KG1 (cell line): ENCODE measurements around the gene WDR20.
A peak's percentile ranks its signal among the peaks of the same experiment; 100 is the strongest.

Experiments
- DNase-seq: peaks from one replicate; lab custom pipeline; 2025; lab: John Stamatoyannopoulos, UW

WDR20 gene

GRCh38 chr14:102219316-102219715 is 79.6 kb downstream of the WDR20 start:
- no peak for DNase-seq

DNA sequence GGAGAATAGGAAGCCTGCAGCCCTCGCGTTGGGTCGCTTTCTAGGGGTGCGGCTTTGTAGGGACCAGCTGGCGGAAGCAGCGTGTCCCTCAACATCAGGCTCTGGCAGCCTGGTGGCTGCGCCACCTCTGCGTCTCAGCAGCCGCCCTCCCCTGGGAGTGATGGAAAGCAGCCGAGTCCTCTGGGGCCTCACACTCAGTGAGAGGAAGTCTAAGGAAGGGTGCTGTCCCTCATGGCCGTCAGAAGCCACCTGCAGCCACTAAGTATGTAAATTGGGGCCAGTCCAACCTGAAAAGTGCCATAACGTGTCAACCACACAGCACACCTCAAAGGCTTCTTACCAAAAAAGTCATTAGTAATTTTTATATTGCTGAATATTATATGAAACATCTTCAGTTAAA is 80.3 kb downstream of the WDR20 start:
- DNase-seq: no peak

- DNase-seq: no peak
Measured at GRCh38 chr14:102221026-102221425, 81.3 kb downstream of the WDR20 start.

DNA sequence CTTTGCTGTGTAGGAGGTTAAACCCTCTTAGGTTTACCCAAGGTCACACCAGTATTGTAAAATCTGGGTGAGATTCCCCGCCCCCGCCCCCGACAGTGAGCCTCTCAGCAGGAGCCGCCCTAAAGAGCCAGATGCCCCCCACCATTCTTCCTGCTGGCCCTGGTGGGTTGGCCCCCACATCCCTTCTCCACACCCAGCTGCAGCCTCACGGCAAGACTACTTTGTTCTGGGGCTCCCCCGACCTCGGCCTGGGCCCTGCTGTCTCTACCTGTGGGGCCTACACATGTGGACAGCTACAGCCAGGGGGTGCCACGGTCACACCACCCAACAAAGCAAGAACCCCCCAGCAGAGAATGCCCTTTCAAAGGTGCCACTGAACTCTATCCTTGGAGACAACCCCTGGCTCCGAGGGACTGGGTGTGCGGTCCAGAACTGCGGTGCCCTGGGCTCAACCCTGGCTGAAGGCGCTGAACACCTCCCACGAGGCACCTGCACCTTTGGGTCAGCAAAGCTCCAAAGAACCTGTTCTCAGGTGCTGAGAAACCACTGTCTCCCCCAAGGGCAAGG is 82.4 kb downstream of the WDR20 start:
- no peak for DNase-seq

DNA sequence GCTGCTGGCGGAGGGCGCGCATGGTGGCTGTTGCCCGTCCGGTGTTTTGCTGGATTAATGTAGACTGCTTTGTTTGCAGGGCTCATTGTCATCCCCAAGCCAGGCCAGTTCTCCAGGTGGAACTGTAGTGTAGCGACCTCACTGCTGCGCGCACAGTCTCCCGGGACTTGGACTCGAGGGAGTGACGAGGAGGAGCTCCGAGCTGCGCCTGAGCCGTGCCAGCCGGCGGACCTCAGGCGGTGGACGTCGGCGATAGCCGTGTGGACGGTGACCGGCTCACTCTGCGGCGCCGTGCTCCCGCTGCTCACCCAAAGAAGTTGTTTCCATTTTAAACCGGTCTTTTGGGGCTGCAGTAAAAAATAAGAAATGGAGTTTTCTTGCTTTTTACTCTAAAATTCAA is 83.1 kb downstream of the WDR20 start:
- no peak for DNase-seq

DNA sequence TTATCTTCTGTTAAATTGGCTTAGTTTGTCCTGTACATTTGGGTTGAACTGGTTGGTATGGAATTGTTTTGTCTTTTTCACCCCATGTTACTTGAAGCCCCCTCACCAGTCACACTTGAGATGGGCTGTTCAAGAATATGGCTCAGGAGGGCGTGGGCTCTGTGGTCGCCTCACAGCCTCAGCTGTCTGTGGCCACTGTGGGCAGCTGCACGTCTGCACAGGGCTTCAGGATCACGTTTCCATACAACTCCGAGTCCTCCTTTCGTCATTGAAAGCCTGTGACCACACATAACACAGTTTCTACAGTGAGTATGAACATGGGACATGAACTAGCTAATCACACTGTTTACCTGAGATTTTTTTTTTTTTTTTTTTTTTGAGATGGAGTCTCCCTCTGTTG is 84.0 kb downstream of the WDR20 start:
- no peak for DNase-seq

- no peak for DNase-seq
Measured at GRCh38 chr14:102225386-102225785, 85.7 kb downstream of the WDR20 start.

- DNase-seq: no peak
Measured at GRCh38 chr14:102225936-102226335, 86.2 kb downstream of the WDR20 start.

DNA sequence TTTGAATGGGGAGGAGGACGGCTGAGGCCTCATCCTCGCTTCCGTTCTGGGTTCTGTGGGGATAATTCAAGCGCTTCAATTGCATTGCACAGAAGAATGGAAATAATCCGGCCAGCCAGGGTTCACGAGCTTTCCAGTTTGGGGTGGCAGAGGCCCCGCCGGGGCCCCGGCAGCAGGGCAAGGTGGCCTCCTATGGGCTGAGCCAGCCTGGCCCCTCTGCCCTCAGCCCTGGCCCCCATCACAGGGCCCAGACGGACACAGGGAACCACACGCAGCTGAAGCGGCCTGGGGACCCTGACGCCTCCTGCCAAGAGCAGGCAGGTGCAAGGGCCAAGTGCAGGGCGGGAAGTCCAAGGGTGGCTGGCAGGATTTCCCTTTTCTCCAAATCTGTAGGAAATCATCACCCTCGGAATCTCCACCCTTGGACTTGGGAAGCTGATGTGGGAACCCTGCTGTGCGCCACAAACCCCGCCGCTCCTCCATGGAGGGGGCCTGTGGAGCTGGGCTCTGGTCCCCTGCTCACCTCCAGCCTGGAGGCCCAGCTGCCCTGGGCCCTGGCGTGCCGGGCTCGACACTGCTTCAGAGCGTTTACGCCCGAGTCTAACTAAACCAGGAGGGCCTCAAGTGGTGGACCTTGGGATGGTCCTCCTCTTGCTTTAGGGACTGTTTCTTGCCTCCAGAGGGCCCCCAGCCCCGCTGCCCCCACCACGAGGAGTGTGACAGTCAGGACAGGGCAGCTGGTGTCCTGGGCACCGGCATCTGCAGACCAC is 86.8 kb downstream of the WDR20 start:
- no peak for DNase-seq

DNA sequence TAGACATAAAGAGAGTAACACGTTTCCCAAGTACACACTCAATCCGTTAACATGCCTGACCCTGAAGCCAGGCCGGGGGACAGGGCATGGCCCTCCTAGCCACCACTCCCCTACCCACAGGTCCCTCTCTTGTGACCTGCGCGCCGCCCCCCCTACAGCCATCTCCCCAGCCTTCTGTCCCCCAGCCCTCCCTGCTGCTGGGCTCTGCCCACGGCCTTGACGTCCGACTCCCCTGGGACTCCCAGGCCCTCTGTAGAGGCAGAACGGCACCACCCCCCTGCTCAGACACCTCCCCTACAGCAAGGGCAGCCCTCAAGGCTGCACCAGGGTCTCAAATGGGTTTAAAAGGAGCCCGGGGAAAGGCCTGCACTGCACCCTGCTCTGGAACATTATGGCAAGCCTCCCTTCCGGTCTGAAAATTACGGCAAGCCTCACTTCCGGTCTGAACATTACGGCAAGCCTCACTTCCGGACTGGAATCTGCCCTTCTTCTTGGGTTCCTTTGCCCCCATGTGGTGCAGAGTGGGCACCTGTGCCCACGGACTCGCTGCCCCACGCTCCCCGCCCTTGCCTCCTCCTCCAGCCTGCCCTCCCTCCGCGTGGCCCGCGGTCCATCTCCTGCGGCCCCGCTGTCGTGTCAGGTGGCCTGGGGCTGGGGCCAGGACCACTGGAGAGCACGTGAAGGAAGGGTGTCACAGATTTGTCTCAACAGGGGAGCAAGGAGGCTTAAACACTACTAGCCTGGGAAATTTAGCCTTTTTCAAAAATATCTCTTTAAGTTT is 87.7 kb downstream of the WDR20 start:
- no peak for DNase-seq

GRCh38 chr14:102229071-102229738 is 89.5 kb downstream of the WDR20 start:
- DNase-seq: no peak

DNA sequence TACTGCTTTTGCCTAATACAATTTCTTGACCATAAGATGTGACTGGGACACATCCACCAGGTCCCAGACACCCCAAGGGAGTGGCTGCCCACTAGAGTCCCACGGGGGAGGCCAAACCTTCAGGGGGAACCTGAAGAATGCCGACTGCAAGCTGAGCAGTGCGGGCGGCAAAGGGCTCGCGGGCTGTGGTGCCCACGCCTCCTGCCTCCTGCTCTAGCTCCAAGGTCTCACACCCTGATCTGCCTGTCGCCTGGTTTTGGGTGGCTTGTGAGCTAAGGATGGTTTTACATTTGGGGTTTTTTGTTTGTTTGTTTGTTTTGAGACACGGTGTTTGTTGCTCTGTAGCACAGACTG is 90.0 kb downstream of the WDR20 start:
- no peak for DNase-seq

DNA sequence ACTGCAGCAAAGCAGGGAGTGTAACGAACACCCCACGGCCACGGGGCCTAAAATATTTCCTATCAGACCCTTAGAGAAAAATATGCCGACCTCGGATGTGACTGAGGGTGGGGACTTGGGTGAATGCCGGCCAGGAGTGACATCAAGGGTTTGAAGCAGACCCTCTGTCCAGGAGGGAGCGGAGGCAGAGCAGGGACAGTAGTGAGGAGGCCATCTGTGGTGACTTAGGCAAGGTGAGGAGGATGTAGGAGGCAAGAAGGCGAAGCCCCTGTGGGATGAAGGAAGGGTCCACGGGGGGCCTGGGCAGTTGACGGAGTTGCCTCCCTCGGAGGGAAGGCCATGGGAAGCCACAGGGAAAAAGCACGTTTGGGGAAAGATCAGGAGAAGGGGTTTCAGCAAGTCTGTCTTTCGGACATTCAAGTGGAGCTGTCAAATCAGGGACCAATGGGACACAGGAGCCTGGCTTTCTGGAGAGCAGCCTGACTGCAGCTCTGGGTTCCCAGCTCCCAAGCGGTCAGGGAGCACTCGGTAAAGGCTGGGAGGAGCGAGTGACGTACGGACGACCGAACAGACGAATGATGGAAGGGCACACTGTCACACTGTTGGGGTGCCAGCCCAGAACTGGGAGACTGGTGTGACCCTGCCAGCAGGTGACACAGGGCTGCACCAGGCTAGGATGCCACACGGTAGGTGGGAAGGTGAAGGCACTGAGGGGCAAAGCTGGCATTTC is 90.9 kb downstream of the WDR20 start:
- no peak for DNase-seq

- no peak for DNase-seq
Measured at GRCh38 chr14:102231476-102232347, 92.0 kb downstream of the WDR20 start.

GRCh38 chr14:102232348-102232625 is 92.6 kb downstream of the WDR20 start:
- no peak for DNase-seq

GRCh38 chr14:102233081-102233480 is 93.4 kb downstream of the WDR20 start:
- no peak for DNase-seq

DNA sequence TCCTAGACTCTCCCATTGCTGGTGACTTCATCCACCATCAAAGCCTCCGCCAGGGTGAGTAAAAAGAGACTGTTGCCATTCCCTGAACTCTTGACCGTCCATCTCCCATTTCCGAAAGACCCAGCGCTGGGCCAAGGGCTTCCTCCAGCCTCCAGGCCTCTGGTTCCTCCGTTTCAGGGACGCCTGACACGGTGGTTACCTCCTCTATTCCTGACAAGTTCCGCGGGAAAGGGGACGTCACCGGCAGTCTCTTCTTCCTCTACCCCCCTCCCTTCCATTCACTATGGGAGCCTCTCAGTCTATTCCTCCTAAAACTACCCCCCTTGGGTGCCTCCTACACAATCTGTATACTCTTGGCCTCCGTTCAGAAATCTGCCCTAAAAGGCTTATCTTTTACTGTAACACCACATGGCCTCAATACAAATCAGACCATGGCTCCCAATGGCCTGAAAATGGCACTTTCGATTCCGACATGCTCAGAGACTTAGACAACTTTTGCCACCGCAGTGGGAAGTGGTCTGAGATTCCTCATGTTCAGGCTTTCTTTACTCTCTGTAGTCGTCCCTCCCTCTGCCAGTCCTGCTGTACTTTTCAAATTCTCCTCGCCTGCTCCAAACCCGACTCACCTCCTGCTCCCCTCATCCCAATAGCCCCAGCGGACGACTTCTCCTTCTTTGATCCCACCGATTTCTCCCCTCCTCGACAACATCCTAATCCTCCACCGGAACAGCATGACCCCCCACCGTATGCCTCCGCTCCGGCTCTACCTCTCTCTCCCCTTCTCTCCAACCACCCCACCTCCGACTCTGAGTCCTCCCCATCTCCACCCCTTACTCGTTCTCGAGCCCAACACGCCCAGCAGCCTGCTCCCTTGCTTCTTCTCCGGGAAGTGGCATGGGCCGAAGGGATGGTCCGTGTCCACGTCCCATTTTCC is 94.9 kb downstream of the WDR20 start:
- no peak for DNase-seq

DNA sequence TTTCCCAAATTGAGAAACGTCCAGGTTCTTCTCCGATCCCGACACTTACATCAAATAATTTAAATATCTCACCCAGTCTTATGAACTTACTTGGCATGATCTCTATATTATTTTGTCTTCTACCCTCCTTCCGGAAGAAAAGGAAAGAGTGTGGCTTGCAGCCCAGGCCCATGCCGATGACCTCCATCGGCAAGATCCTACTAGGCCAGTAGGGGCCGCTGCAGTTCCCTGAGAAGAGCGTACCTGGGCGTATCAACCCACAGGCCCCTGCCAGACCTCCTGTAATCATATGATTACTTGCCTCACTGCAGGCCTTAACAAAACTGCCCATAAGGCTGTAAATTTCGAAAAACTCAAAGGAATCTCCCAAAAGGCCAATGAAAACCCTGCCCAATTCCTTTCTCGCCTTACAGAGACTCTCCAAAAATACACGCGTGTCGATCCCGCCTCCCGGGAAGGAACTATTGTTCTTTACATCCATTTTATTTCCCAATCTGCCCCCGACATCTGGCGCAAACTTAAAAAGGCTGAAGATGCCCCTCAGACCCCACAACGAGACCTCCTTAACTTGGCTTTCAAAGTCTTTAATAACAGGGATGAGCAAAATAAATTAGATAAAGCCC is 95.7 kb downstream of the WDR20 start:
- peak; percentile 11 for DNase-seq

DNA sequence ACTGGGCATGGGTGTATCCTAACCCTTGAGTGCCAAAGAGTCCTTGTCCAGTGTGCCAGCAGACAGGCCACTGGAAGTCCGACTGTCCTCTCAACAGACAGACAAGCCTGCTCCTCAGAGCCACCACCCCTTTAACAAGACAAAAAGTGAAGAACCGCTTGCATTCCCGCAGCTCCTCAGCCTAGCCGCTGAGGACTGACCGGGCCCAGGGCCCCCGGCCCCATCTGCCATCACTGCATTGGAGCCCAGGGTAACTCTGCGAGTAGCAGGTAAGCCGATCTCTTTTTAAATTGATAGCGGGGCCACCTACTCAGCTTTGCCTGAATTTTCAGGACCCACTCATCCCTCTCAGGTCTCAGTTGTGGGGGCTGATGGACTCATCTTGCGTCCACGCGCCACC is 96.3 kb downstream of the WDR20 start:
- no peak for DNase-seq

DNA sequence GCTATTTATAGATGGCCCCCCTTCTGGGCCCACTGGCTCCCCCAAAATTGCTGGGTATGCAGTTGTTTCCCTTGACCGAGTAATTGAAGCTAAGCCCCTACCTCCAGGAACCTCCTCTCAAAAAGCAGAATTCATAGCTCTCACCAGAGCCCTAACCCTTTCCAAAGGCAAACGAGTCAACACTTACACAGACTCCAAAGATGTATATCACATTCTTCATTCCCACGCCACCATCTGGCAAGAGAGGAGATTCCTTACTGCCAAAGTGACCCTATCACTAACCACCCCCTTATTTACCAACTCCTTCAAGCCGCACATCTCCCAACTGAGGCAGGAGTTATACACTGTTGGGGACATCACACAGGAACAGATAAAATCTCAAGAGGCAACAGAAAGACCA is 98.4 kb downstream of the WDR20 start:
- DNase-seq: no peak
